ENCODE results near the gene SERPINA5.
"Not testable (repeated sequence)": the region's sequence is repeated elsewhere in the genome, so short reads cannot be mapped to it uniquely, and the experiment has no call there.

Gene SERPINA5

DNA sequence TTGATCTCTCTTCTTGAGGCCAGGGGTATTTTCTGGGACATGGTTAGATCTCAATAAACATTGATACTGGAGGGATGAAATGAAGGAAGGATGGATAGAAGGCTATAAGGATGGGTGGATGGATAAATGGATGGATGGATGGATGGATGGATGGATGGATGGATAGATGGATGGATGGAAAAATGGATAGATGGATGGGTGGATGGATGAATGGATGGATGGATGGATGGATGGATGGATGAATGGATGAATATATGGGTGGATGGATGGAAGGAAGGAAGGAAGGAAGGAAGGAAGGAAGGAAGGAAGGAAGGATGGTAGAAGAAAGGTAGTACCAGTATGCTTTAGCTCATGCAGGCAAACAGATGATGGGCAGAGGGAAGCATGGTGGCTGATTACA lies 3.8 kb upstream of the SERPINA5 start:
- not testable (repeated sequence) for DNase-seq

GRCh38 chr14:94578712-94579111 lies 2.5 kb upstream of the SERPINA5 start:
- DNase-seq = no peak

DNA sequence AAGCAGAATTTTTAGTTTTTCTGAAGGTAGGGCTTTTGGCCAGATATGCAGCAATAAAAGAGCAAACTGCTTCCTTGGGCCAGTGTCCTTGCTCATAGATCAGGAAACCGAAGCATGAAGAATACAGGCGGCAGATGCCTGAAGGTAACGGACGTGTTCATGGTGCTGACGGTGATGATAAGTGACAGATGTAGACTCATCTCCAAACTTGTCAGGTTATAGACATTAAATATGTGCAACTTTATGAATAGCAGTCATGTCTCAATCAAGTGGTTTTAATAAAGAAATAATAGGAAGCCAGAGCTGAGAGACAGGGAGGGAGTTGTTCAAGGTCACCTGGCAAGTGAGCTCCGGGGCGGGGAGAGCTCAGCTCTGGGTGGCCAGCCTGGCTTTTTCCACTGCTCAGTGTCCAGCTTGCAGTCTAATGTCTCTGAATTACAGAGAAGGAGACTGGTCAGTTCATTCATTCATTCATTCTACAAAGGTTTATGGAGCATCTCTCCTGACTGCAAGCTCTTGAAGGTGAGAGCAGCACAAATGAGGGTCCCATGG lies 1.0 kb downstream of the SERPINA5 start:
- DNase-seq = no peak

DNA sequence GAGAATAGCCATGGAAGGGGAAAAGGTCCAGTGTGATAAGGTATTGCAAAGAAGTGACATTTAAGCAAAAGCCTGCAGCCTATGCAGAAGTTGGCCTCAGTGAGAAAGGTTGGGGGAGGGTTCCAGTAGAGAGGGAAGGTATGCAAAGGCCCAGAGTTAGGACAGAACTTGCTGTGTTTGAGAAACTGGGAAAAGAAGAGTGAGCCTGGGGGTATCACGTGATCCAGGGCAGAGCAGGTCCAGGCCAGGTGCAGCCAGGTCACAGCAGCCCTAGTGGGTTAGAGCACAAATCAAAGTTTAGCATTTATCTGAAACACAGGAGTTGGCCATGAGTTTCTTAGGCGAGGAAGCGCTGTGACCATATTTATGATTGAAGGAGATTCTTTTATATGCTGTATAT lies 1.6 kb downstream of the SERPINA5 start:
- no peak for DNase-seq

GRCh38 chr14:94583557-94583956 lies 2.3 kb downstream of the SERPINA5 start:
- no peak for DNase-seq

GRCh38 chr14:94584591-94585280 lies 3.5 kb downstream of the SERPINA5 start:
- DNase-seq = no peak

DNA sequence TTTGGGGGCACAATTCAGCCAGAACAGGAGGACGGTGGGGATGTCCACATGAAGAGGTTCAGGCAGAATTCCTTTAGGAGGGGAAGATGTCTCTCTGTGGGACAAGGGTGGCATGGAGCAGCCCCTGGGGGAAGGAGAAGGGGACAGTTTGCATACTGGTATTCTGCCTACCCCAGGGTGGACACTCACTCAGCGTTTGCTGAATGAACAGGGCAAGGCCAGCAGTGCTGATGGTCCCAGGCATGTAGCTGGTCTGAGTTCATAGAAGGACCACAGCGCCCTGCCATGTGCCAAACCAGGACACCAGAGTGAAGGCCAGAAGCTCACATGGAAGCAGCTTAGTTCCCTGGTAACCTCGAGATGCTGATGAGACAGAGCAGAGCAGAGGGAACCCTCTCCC lies 5.4 kb downstream of the SERPINA5 start:
- DNase-seq = no peak

DNA sequence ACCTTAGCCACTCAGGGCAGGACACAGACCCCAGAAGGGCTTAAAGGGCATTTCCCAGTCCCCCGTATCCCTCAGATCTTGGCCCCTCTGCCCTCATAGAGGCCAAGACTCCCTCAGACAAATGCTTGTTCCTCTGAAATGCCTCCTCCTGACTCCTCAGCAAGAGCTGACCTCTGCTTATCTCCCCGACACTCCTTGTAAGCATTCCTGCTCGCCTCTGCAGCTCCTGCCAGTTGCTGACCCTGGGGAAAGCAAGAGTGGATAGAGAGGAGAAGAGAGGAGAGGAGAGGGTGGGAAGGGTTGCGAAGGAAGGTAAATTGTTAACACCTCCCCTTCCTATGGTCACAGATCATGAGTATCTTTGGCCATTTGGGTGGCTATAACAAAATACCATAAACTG lies 7.1 kb downstream of the SERPINA5 start:
- no peak for DNase-seq

GRCh38 chr14:94591073-94591472 lies 9.8 kb downstream of the SERPINA5 start:
- DNase-seq = no peak

GRCh38 chr14:94591871-94592270 lies 10.6 kb downstream of the SERPINA5 start:
- no peak for DNase-seq

DNA sequence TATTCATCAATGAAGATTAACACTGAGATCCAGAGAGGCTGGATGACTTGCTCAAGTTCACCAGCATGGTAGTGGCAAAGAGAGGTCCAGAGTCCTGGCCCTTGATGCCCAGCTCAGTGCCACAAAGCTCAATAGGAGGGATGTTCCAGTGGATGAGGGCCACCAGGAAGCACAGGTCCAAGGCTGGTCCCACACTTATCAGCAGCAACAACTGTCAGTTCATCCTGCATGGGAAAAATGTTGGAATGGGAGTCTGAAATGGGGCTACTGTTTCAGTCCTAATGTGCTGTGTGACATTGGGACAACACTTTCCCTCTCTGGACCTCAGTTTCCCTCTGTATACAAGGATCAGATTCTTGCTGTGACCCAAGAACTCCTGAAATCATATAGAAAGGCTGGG lies 11.2 kb downstream of the SERPINA5 start:
- DNase-seq = no peak

DNA sequence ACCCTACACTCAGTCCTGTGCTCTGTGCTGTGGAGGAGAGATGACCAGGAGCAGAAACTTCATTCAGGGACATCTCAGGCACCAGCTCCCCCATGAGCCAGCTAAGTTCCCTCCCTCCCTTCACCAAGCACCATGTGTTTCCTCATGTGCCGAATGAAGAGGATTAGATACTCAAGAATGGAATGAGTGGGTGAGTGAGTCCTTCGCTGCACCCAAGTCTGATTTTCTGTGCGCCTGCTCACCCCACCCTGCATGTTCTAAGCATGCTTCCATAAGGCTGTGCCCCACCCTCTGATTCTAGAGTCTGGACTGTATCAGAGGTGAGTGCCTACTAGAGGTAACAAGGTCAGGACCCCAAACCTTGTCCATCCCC lies 12.1 kb downstream of the SERPINA5 start:
- no peak for DNase-seq

DNA sequence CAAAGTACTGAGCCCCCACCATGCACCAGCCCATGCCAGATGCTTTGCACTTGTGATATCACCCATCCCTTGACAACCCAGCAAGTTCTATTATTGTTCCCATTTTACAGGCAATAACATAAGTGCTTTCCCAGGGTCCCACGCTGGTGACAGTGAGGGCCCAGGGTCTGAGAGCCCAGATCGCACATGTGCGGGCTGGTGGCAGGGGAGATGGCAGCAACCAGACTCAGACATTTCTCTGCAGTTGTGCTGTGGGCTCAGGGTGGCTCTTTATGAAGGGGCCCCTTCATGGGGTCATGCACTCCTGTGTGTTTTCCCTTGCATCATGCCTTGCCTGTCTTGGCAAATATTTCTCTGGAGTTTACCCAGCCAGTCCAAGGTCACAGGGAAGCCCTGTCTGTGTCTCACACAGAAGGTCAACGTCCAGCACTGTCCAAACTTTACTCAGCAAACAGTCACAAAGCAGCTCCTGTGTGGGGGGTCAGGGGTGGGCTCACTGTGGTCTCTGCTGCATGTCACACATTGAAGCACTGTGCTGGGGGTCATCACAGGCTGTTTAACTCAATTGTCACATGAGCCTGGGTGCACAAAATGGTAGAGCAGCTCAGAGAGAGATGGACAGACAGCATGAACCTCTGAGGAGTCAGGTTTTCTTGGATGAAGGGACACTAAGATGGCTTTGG lies 12.7 kb downstream of the SERPINA5 start:
- no peak for DNase-seq

- DNase-seq = no peak
These were observed 13.2 kb downstream of the SERPINA5 start for GRCh38 chr14:94594441-94594840.

DNA sequence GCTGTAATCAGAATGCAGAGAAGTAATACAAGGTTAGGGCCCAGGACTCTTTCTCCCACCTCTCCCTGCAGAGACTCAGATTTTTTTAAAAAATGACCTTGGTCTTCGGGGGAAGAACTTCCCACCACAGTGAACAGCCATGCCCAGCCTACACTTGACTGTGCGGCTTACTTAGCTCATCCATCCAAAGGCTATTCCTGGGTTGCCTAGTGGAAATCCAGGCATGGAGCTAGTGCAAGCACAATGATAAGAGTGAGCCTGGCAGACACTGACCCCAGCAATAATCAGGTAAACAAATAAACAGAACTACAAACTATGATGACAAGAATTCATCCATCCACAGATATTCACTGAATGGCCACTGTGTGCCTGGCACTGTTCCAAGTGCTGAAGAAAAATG lies 14.7 kb downstream of the SERPINA5 start:
- no peak for DNase-seq

- no peak for DNase-seq
These were observed 15.1 kb downstream of the SERPINA5 start for GRCh38 chr14:94596361-94596760.

GRCh38 chr14:94597788-94598187 lies 16.6 kb downstream of the SERPINA5 start:
- DNase-seq = no peak

GRCh38 chr14:94598506-94598815 lies 17.2 kb downstream of the SERPINA5 start:
- DNase-seq = no peak

DNA sequence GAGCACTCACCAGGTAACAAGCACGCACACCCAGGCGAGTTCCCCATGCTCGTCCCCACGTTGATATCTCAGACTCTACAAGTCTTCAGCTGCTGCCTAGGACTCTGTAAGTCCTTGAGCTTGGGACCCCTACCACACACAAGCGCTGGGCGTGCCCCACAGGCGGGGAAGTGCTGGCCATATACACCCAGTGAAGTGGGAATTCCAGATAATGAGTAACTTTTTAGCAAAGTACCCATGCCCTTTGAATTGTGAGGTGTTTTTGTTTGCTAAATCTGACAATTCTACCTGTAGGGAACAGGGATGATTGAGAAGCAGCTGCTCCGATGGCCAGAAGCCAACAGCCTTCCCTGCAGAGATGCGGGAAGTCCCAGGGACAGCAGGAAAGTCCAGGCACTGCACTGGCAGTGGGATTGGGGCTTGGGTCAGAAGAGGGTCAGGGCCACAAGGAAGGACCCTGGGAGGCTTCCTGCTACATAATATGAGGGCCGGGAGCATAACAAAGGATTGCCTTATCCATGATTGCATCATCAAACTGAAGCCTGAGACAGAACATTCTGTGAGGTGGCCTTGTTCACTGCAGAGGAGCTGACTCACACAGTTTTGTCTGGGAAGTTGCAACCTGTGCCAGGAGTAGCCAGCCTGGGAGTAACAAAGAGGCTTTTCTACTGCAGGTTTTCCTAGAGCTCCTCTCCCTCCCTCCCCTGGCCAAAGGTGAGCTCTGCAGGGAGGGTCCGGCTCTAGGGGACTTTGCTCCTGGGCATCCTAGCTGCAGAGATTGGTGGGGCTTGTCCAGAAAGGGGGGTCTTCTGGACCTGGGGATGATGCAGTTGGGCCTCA lies 17.8 kb downstream of the SERPINA5 start:
- DNase-seq = no peak

GRCh38 chr14:94599656-94600004 lies 18.4 kb downstream of the SERPINA5 start:
- DNase-seq = no peak

DNA sequence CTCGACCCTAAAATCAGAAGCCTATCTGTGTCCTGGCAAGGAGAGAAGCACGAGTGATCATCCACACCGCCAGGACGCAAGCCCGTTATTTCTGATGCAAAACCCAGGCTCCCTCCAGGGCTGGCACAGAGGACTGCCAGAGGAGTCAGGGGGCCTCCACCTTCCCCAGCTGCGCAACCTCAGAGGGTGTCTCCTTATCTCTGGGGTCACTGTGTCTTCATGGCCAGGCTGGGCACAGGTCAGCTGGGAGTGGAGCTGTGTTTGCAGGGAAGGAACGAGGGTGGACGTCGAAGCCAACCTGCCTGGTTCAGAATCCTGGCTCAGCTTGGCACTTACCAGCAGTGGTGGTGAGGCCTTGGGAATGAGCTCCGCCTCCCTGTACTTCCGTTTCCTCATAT lies 18.9 kb downstream of the SERPINA5 start:
- no peak for DNase-seq

GRCh38 chr14:94601884-94602391 lies 20.7 kb downstream of the SERPINA5 start:
- DNase-seq = no peak

- DNase-seq = no peak
These were observed 21.5 kb downstream of the SERPINA5 start for GRCh38 chr14:94602722-94603121.

- no peak for DNase-seq
These were observed 24.1 kb downstream of the SERPINA5 start for GRCh38 chr14:94605361-94605760.
